Subcutaneous abdominal adipose tissue (tissue), 5 donors: ENCODE results near the gene MRPL51.

ENCODE experiments used
- H3K27ac ChIP-seq: one replicate; pipeline ENCODE4 v1.7.0; 2013; ENCODE audit warnings: low read depth, mild to moderate bottlenecking, inconsistent platforms, low read length, moderate library complexity
- H3K27me3 ChIP-seq, 5 donors: one replicate each; pipeline ENCODE4 v1.7.0; 2013; ENCODE audit warnings: low read length in 5 of 5, inconsistent platforms in 1 of 5; ENCODE audit not compliant: control insufficient read depth in 5 of 5, insufficient read depth in 4 of 5
- H3K36me3 ChIP-seq, 5 donors: one replicate each; pipeline ENCODE4 v1.7.0; 2013; ENCODE audit warnings: low read length in 5 of 5; ENCODE audit not compliant: control insufficient read depth in 5 of 5, insufficient read depth in 5 of 5
- H3K4me1 ChIP-seq, 5 donors: one replicate each; pipeline ENCODE4 v1.7.0; 2013; ENCODE audit warnings: low read length in 5 of 5, mild to moderate bottlenecking in 3 of 5, moderate library complexity in 1 of 5; ENCODE audit not compliant: control insufficient read depth in 5 of 5, insufficient read depth in 5 of 5
- H3K4me3 ChIP-seq, 5 donors: one replicate each; pipeline ENCODE4 v1.7.0; 2013; ENCODE audit warnings: low read length in 5 of 5, low read depth in 1 of 5
- H3K9ac ChIP-seq, 5 donors: one replicate each; pipeline ENCODE4 v1.7.0; 2013; ENCODE audit warnings: low read length in 5 of 5, mild to moderate bottlenecking in 4 of 5, moderate library complexity in 3 of 5
- H3K9me3 ChIP-seq, 5 donors: one replicate each; pipeline ENCODE4 v1.7.0; 2013; ENCODE audit warnings: low read length in 5 of 5; ENCODE audit not compliant: control insufficient read depth in 5 of 5
- donor health status: healthy.
- donor health status: healthy.
- donor health status: healthy.
- donor health status: healthy.
- donor health status: healthy.

MRPL51 gene

GRCh38 chr12:6452944-6453630 lies 40.0 kb downstream of the MRPL51 start:
- Histone ChIP-seq H3K27me3 (no peaks in the 10 kb centered on the region), H3K4me1 (peaks cover 6 to 38% (median 31%) of the 10 kb centered on the region in 5 donors), H3K27ac (peak overlapping the region; percentile 97), H3K36me3 (peaks cover 8 to 35% (median 28%) of the 10 kb centered on the region in 5 donors), H3K4me3 (peak overlapping the region; percentile 77 to 98 (median 96)), H3K9ac (peak overlapping the region in 3 of 5 donors; percentile 83 to 98 (median 96)), H3K9me3 (no peaks in the 10 kb centered on the region)

- Histone ChIP-seq H3K9me3 (no peaks in the 10 kb centered on the region), H3K27me3 (no peaks in the 10 kb centered on the region), H3K36me3 (peaks cover 8 to 32% (median 23%) of the 10 kb centered on the region in 5 donors), H3K4me1 (peaks cover 6 to 38% (median 31%) of the 10 kb centered on the region in 5 donors), H3K27ac (peak overlapping the region; percentile 97), H3K4me3 (peak overlapping the region; percentile 77 to 98 (median 96)), H3K9ac (peak overlapping the region; percentile 71 to 98 (median 92))
Observed at GRCh38 chr12:6452245-6452943, 40.7 kb downstream of the MRPL51 start.

- peak within 1 kb of the TSS; percentile 77 to 98 (median 96) for H3K4me3 ChIP-seq
- no peaks in the 10 kb centered on the region for H3K27me3 ChIP-seq
- peak within 1 kb of the TSS; percentile 71 to 98 (median 92) for H3K9ac ChIP-seq
- peak within 1 kb of the TSS; percentile 97 for H3K27ac ChIP-seq
- peaks cover 6 to 38% (median 31%) of the 10 kb centered on the region in 5 donors for H3K4me1 ChIP-seq
- no peaks in the 10 kb centered on the region for H3K9me3 ChIP-seq
- peaks cover 8 to 33% (median 20%) of the 10 kb centered on the region in 5 donors for H3K36me3 ChIP-seq
Observed at GRCh38 chr12:6451348-6452244, 41.5 kb downstream of the MRPL51 start, which contains the start of gene TAPBPL. TAPBPL (plus strand) TSS chr12:6452042; CDS start chr12:6452249, 207 bp downstream.

- H3K9me3 ChIP-seq = no peaks in the 10 kb centered on the region
- peaks cover 6 to 38% (median 31%) of the 10 kb centered on the region in 5 donors for H3K4me1 ChIP-seq
- peaks cover 8 to 39% (median 27%) of the 10 kb centered on the region in 5 donors for H3K36me3 ChIP-seq
- peak overlapping the region in 4 of 5 donors; percentile 15 to 98 (median 88) for H3K9ac ChIP-seq
- peak overlapping the region; percentile 97 for H3K27ac ChIP-seq
- no peaks in the 10 kb centered on the region for H3K27me3 ChIP-seq
- peak overlapping the region; percentile 77 to 98 (median 96) for H3K4me3 ChIP-seq
Observed at GRCh38 chr12:6450869-6451347, 42.2 kb downstream of the MRPL51 start.

- H3K36me3 ChIP-seq = peaks cover 7 to 44% (median 29%) of the 10 kb centered on the region in 5 donors
- H3K9ac ChIP-seq = peak overlapping the region in 3 of 5 donors; percentile 11 to 98 (median 83)
- peak overlapping the region; percentile 97 for H3K27ac ChIP-seq
- no peaks in the 10 kb centered on the region for H3K9me3 ChIP-seq
- H3K27me3 ChIP-seq = no peaks in the 10 kb centered on the region
- H3K4me1 ChIP-seq = peaks cover 6 to 38% (median 31%) of the 10 kb centered on the region in 5 donors
- H3K4me3 ChIP-seq = peak overlapping the region; percentile 77 to 98 (median 96)
Observed at GRCh38 chr12:6450091-6450868, 42.8 kb downstream of the MRPL51 start.

GRCh38 chr12:6444704-6445688 lies 48.1 kb downstream of the MRPL51 start, which contains the start of gene CD27:
CD27 (plus strand) TSS chr12:6444955; CDS start chr12:6445096, 141 bp downstream.
- Histone ChIP-seq H3K4me3 (no peak within 1 kb of the TSS), H3K27me3 (no peaks in the 10 kb centered on the region), H3K9ac (no peak within 1 kb of the TSS), H3K9me3 (no peaks in the 10 kb centered on the region), H3K4me1 (peaks cover 0 to 2% (median 1%) of the 10 kb centered on the region in 5 donors), H3K36me3 (peaks cover 0 to 51% (median 19%) of the 10 kb centered on the region in 5 donors), H3K27ac (no peak within 1 kb of the TSS)

GRCh38 chr12:6444031-6444430 lies 49.0 kb downstream of the MRPL51 start:
- Histone ChIP-seq H3K9ac (no peak overlapping the region), H3K4me3 (no peak overlapping the region), H3K4me1 (no peaks in the 10 kb centered on the region), H3K9me3 (no peaks in the 10 kb centered on the region), H3K36me3 (peaks cover 0 to 51% (median 19%) of the 10 kb centered on the region in 5 donors), H3K27ac (no peak overlapping the region), H3K27me3 (no peaks in the 10 kb centered on the region)

GRCh38 chr12:6443361-6443983 lies 49.6 kb downstream of the MRPL51 start:
- Histone ChIP-seq H3K9me3 (no peaks in the 10 kb centered on the region), H3K27me3 (no peaks in the 10 kb centered on the region), H3K27ac (no peak overlapping the region), H3K9ac (no peak overlapping the region), H3K4me3 (no peak overlapping the region), H3K36me3 (peaks cover 2 to 51% (median 19%) of the 10 kb centered on the region in 5 donors), H3K4me1 (no peaks in the 10 kb centered on the region)
